ENCODE measurements around the gene HOXB9. TPM values are rescaled to one million over a fixed set of nuclear protein-coding genes. Genes with fewer than 3 reads are reported as not detected.

HOXB9 gene
- polyA plus RNA-seq, 1 experiment = not detected

DNA sequence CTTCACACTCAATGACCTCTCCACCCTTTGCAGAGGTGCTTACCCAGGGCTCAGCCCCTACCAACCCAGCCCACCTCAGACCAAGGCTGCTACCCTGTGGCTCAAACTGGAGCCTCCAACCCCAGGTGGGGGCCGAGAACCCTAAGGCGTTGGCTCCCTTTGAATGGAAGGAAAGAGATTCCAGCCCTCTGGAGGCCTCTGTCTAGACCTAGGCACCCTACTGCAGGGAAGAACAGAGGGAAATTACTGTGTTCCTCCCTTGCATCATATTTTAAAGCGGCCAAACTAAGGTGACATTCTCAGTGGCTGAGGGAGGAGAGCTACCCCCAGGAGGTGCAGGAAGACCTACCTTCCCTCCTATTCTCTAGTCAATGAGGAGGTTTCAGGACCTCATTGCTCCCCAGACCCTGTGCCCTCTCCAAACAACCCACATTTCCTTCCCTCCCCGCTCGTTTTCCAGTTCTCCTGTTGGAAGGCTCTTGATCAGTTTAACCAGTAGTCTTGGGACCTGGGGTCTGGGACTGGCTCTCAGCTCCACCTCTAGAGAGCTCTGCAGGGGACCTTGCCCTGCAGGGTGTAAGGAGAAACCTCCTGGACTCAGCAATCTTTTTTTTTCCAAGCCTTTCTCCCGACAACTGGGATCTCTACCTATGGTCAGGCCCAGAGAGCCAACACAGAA is 5.6 kb downstream of the HOXB9 start:
- no peak for DNase-seq (ENCODE audit: low read depth)
- Histone ChIP-seq H3K36me3 (ENCODE audit: control insufficient read depth, insufficient read depth, low read length) (no peaks in the 10 kb centered on the region), H3K4me3 (ENCODE audit: low read depth, low read length) (no peak overlapping the region), H3K27me3 (ENCODE audit: control insufficient read depth, insufficient read depth, low read length) (peaks cover 81% of the 10 kb centered on the region)
- TF ChIP-seq, protein P1, sequence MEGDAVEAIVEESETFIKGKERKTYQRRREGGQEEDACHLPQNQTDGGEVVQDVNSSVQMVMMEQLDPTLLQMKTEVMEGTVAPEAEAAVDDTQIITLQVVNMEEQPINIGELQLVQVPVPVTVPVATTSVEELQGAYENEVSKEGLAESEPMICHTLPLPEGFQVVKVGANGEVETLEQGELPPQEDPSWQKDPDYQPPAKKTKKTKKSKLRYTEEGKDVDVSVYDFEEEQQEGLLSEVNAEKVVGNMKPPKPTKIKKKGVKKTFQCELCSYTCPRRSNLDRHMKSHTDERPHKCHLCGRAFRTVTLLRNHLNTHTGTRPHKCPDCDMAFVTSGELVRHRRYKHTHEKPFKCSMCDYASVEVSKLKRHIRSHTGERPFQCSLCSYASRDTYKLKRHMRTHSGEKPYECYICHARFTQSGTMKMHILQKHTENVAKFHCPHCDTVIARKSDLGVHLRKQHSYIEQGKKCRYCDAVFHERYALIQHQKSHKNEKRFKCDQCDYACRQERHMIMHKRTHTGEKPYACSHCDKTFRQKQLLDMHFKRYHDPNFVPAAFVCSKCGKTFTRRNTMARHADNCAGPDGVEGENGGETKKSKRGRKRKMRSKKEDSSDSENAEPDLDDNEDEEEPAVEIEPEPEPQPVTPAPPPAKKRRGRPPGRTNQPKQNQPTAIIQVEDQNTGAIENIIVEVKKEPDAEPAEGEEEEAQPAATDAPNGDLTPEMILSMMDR (IDR thresholded peaks at IDR 0.05; ENCODE audit: insufficient read depth, low read depth, low read length) = no peak
- POLR2A ChIA-PET = no interaction called here
- CTCF ChIA-PET = interaction anchor here (0.7 to 2.1 kb wide), 3 partner anchors 16 to 313 kb away, joined by 3 to 5 read pairs (median 3); no protein-coding TSS in a partner anchor

DNA sequence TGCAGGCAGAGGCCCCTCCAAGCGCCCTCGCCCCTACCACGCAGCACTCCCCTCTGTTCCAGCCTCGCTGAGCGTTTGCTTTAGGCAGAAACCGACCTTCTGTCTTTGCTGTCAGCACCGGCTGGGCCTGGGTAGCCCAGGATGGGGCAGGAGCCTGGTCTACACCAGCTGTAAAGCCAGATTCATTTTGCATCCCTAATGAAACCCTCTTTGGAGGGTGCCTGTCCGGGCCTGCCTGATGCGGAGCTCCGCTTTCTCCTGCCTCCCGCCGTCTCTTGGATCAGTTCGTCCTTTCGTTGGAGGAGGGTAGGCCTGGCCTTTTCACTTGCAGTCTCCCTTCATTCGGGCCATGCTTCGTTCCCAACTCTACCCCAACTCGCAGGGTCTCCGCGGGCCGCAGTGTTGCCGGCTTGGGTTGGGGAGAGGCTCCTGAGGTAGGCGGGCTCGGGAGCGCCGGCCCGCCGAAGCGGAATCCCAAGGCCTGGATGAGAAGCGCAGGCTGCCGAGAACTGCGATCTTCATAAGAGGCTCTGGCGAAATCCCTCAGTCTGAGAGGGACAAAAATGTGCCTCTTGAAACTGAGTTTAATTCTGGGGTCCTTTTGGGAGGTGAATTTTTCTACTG is 6.2 kb downstream of the HOXB9 start:
- Histone ChIP-seq H3K36me3 (ENCODE audit: control insufficient read depth, insufficient read depth, low read length) (no peaks in the 10 kb centered on the region), H3K4me3 (ENCODE audit: low read depth, low read length) (no peak overlapping the region), H3K27me3 (ENCODE audit: control insufficient read depth, insufficient read depth, low read length) (peaks cover 80% of the 10 kb centered on the region)
- no peak for DNase-seq (ENCODE audit: low read depth)
- TF ChIP-seq, protein P1 (IDR thresholded peaks at IDR 0.05; ENCODE audit: insufficient read depth, low read depth, low read length) = no peak
- ChIA-PET POLR2A (no interaction called here), CTCF (interaction anchor here (0.6 to 2.6 kb wide), 5 partner anchors 268 to 732 kb away, joined by 3 to 13 read pairs (median 3); no protein-coding TSS in a partner anchor)

DNA sequence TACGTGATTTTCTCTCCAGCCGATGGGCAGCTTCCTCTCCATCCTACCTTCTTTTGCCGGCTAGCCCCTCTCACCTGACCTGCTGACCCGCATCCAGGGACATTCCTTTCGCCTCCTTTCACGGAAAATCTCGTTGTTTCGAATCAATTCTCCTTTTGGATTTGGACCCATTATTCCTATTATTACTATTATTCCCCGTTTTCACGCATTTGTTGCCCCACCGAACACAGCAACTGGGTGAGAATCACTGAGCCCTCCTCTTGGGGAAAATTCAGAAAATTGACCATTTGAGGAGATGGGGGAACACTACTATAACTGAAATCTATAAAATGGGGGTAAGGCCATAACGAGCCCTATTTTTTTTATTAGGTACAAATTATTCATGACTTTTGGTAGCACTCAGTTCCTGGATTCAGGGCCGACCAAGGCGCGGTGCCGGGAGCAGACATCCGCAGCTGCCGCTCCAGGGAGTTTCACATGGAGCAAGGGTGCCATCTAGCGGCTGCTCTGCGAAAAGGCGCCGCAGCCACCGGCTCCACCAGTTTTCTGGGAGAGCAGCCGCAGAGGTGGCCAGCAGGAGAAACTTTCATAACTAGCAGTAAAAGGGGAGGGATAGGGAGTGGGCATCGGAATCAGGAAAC is 7.8 kb downstream of the HOXB9 start:
- H3K27me3 ChIP-seq (ENCODE audit: control insufficient read depth, insufficient read depth, low read length) = peaks cover 79% of the 10 kb centered on the region
- POLR2A ChIA-PET = no interaction called here
- no peak for DNase-seq (ENCODE audit: low read depth)
- CTCF ChIA-PET = interaction anchor here (0.6 to 2.6 kb wide), 28 partner anchors 9 to 592 kb away, joined by 3 to 27 read pairs (median 4); partner anchors contain the start of gene HOXB5
- H3K4me3 ChIP-seq (ENCODE audit: low read depth, low read length) = no peak overlapping the region
- H3K36me3 ChIP-seq (ENCODE audit: control insufficient read depth, insufficient read depth, low read length) = no peaks in the 10 kb centered on the region
- TF ChIP-seq, protein P1 (IDR thresholded peaks at IDR 0.05; ENCODE audit: insufficient read depth, low read depth, low read length) = peak; percentile 96

DNA sequence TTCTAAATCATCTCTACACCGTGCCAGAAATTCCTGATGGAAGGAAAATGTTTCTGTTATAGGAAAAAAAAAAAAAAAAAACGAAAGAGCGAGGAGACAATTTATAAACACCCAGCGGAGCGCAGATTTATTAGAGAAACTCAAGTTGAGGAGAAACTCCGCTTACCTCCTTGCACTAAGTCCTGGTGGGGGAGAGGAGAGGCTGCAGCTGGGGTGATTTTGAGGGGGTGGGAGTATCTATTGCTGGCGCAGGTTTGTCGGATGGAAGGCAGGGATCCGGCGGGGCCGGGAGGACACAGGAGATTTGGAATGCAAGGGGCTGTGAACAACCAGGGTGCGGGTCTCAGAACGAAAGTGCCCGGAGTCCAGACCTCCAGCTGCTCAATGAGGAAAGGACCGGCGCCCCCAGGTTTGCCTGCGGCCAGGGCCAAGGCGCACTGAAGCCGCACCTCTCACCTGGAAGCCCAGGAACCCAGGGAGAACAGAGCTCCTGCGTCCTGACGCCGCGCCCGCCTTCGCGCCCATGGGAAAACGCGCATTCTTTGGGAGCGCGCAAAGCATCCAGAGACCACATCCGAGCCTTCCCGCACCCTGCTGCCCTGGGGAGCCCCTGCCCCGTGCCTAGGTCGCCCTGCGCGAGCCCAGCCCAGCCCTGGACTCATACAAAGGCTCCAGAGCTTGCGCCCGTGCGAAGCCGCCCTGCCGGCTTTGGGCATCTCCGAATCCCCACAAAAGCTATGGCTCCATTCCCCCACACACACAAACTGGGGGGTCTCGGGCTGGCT is 8.5 kb downstream of the HOXB9 start:
- ChIA-PET POLR2A (no interaction called here), CTCF (interaction anchor here (0.6 to 2.6 kb wide), 25 partner anchors 9 to 592 kb away, joined by 3 to 27 read pairs (median 5); partner anchors contain the start of gene HOXB5)
- H3K4me3 ChIP-seq (ENCODE audit: low read depth, low read length) = no peak overlapping the region

More for the DNA sequence above, 8.5 kb downstream of the HOXB9 start:
- H3K27me3 ChIP-seq (ENCODE audit: control insufficient read depth, insufficient read depth, low read length) = peaks cover 76% of the 10 kb centered on the region
- DNase-seq (ENCODE audit: low read depth) = no peak
- TF ChIP-seq, protein P1 (IDR thresholded peaks at IDR 0.05; ENCODE audit: insufficient read depth, low read depth, low read length) = no peak
- H3K36me3 ChIP-seq (ENCODE audit: control insufficient read depth, insufficient read depth, low read length) = no peaks in the 10 kb centered on the region

All from BJ (cell line).